Uterus (tissue), 2 donors: ENCODE measurements around the gene MGAT4B.

Source experiments
- POLR2A ChIP-seq, 2 donors: fragments of 450-650 bp; IDR thresholded peaks; one replicate each; pipeline ENCODE4 v1.6.1; 2016; ENCODE audit warnings: antibody characterized with exemption in 2 of 2, mild to moderate bottlenecking in 1 of 2, moderate library complexity in 1 of 2
- TF ChIP-seq, protein P1 (sequence below), 4 experiments: fragments of 200-600 bp in 2 of 4; fragments of 450-650 bp in 2 of 4; sonication (generic) in 2 of 4; IDR thresholded peaks; one replicate each; pipeline ENCODE4 v1.5.1; 2016 to 2019; ENCODE audit warnings: antibody characterized with exemption in 4 of 4, mild to moderate bottlenecking in 2 of 4, moderate library complexity in 1 of 4

DNA sequence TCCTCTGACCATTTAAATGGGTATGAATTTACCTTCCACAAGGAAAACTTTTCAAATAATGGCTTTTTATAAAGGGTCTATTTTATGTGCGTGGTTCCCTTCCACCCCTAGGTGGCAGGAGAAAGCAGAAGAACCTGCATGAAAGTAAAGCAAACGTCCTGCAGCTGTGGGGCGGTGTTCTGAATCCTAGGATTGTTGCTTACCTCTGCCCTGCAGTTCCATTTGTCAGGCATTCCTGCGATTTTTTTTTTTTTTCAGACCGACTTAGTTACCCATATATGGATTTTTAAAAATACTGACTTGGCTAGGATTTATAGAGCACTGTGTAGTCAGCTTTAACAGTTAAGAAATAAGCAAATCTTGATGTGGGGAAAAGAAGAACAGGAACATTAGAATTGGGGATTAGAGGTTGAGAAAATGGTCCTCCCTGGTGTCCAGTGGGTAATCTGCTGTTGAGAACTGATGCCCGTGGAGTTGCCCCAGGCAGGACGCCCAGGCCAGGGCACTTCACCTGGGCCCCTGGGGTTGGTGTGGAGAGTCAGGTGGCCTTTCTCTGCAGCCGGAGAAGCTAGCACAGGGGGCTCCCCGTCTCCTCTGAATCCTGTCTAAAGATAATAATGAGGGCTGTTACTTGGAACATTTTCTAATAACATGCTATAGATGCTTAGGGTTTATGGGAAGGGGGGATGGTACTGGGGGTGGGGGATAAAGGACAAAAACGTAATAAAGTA lies 43.3 kb downstream of the MGAT4B start:
- no peak for TF ChIP-seq POLR2A (IDR thresholded peaks at IDR 0.05)
- TF ChIP-seq, protein P1, sequence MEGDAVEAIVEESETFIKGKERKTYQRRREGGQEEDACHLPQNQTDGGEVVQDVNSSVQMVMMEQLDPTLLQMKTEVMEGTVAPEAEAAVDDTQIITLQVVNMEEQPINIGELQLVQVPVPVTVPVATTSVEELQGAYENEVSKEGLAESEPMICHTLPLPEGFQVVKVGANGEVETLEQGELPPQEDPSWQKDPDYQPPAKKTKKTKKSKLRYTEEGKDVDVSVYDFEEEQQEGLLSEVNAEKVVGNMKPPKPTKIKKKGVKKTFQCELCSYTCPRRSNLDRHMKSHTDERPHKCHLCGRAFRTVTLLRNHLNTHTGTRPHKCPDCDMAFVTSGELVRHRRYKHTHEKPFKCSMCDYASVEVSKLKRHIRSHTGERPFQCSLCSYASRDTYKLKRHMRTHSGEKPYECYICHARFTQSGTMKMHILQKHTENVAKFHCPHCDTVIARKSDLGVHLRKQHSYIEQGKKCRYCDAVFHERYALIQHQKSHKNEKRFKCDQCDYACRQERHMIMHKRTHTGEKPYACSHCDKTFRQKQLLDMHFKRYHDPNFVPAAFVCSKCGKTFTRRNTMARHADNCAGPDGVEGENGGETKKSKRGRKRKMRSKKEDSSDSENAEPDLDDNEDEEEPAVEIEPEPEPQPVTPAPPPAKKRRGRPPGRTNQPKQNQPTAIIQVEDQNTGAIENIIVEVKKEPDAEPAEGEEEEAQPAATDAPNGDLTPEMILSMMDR (IDR thresholded peaks at IDR 0.05): peak; percentile 86 to 92 (median 90)
